Pulmonary artery endothelial cell (primary cell): Measurements from ENCODE around the gene GNL1. TPM values are rescaled to one million over a fixed set of nuclear protein-coding genes. Genes with fewer than 3 reads are reported as not detected.

Source experiments
- DNase-seq: peaks from one replicate; pipeline ENCODE4 v3.0.0-alpha.2; 2011; ENCODE audit warnings: low read depth, low spot score
- total RNA-seq: library from RNA; depleted of rRNA; stranded (reverse); fragments of >200 nt; gene quantifications from 2 replicates; pipeline ENCODE4 v1.2.3, GENCODE V29; 2014

GNL1 gene
- total RNA-seq, result 62.7 and 69.2 TPM in 2 replicates

GRCh38 chr6:30556066-30556905 is at the start of gene GNL1:
Gene GNL1 (minus strand): TSS chr6:30556489. CDS start chr6:30556203, 286 bp downstream.
- peak; percentile 64 for DNase-seq

- DNase-seq, result no peak
Observed at GRCh38 chr6:30603961-30604360, 47.7 kb upstream of the GNL1 start.

GRCh38 chr6:30601815-30602641 is 45.7 kb upstream of the GNL1 start:
- no peak for DNase-seq

GRCh38 chr6:30601436-30601814 is 45.1 kb upstream of the GNL1 start:
- DNase-seq, result no peak

GRCh38 chr6:30600451-30600961 is 44.2 kb upstream of the GNL1 start:
- DNase-seq, result no peak

- no peak for DNase-seq
Observed at GRCh38 chr6:30599625-30600324, 43.5 kb upstream of the GNL1 start.

- no peak for DNase-seq
Observed at GRCh38 chr6:30598912-30599624, 42.8 kb upstream of the GNL1 start.

GRCh38 chr6:30597315-30598144 is 41.2 kb upstream of the GNL1 start:
- peak; percentile 46 for DNase-seq

- DNase-seq, result no peak
Observed at GRCh38 chr6:30592287-30592686, 36.0 kb upstream of the GNL1 start.

- no peak for DNase-seq
Observed at GRCh38 chr6:30591008-30591407, 34.7 kb upstream of the GNL1 start.

GRCh38 chr6:30590509-30590908 is 34.2 kb upstream of the GNL1 start:
- no peak for DNase-seq

GRCh38 chr6:30589754-30590358 is 33.6 kb upstream of the GNL1 start:
- DNase-seq, result no peak

GRCh38 chr6:30583921-30584320 is 27.6 kb upstream of the GNL1 start:
- no peak for DNase-seq

- no peak for DNase-seq
Observed at GRCh38 chr6:30578051-30578450, 21.8 kb upstream of the GNL1 start.

- DNase-seq, result no peak
Observed at GRCh38 chr6:30573113-30573512, 16.8 kb upstream of the GNL1 start.

- no peak for DNase-seq
Observed at GRCh38 chr6:30572148-30572547, 15.9 kb upstream of the GNL1 start.

GRCh38 chr6:30571762-30572082 is 15.4 kb upstream of the GNL1 start:
- no peak for DNase-seq

- peak; percentile 89 for DNase-seq
Observed at GRCh38 chr6:30571075-30571761, 14.9 kb upstream of the GNL1 start, which contains the start of gene ABCF1. Gene ABCF1 (plus strand): TSS chr6:30571442. CDS start chr6:30571488, 46 bp downstream.

GRCh38 chr6:30570740-30571074 is 14.4 kb upstream of the GNL1 start:
- no peak for DNase-seq
